GM06990 (cell line): Measurements from ENCODE around the gene VWA1.
"Not testable (repeated sequence)": the region's sequence is repeated elsewhere in the genome, so short reads cannot be mapped to it uniquely, and the experiment has no call there.

Experiments
- DNase-seq: peaks from one replicate; pipeline ENCODE4 v3.0.0-alpha.2; 2011; ENCODE audit not compliant: insufficient read length; ENCODE audit errors: extremely low read depth
- H3K27me3 ChIP-seq: replicated peaks from 2 replicates; pipeline ENCODE4 v1.6.0; 2011; ENCODE audit warnings: low read length; ENCODE audit not compliant: control insufficient read depth, insufficient read depth
- H3K36me3 ChIP-seq: 2 replicates; pipeline ENCODE4 v1.5.1; 2011; ENCODE audit warnings: low read length; ENCODE audit not compliant: control insufficient read depth, insufficient read depth
- H3K4me3 ChIP-seq: replicated peaks from 2 replicates; pipeline ENCODE4 v1.5.1; 2011; ENCODE audit warnings: low read depth, mild to moderate bottlenecking, control low read depth, low read length
- CTCF ChIP-seq: IDR thresholded peaks from 2 replicates; pipeline ENCODE4 v1.5.1; 2011; ENCODE audit warnings: low read length, control low read depth, mild to moderate bottlenecking, inconsistent platforms; ENCODE audit not compliant: insufficient read depth, poor library complexity, severe bottlenecking

The VWA1 gene

DNA sequence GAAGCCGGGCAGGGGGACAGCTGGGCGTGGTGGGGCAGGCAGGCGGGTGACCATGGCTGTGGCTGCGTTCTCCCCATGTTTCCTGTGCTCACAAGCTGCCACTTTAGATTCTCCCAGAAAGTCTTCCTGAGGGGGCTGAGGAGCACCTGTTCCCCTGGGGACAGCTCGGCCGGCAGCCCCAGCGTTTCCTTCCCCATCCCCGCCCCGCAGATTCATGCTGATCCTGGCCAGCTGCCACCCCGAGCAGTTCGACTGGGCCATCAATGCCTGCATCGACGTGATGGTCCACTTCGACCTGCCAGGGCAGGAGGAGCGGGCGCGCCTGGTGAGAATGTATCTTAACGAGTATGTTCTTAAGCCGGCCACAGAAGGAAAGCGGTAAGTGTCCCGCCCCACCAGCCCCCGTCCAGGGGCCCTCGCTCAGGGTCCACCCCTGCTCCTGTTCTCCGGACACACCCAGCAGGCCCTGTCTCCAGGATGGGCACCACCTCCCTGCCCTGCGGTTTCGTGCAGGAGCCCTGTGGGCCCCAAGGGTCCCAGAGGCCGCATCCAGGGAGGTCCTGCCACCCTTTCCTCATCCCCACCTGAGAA is 25.1 kb downstream of the VWA1 start:
- TF ChIP-seq CTCF = no peak
- Histone ChIP-seq H3K36me3 (no peaks in the 10 kb centered on the region), H3K4me3 (no peak overlapping the region), H3K27me3 (no peaks in the 10 kb centered on the region)
- DNase-seq = no peak

DNA sequence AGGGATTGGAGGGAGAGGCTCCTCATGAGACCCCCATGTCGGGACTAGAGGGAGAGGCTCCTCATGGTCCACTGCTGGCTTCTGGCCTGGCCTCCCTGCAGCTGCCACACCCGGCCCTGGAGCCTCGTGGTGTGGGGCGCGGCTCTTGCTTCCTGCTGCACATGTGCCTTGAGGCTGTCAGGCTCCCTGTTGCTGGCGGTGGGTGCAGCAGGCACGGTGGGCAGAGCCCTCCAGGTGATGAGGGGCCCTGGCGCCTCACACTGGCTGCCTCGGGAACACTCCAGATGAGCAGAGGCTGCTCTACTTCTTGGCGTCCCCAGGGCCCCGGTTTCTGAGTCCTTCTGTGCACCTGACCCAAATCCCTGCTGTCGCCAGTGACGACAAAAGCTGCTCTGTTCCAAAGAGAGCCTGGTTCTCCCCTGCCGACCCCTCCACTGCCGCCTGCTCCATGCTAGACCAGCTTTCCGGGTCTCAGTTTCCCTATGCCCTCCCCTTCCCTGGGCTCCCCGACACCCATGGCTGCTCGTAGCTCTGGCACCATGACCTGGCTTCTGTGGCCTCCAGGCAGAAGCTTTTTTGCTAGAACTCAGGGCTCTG is 26.3 kb downstream of the VWA1 start:
- H3K4me3 ChIP-seq = peak overlapping the region; percentile 61
- no peak for DNase-seq
- no peaks in the 10 kb centered on the region for H3K27me3 ChIP-seq
- no peaks in the 10 kb centered on the region for H3K36me3 ChIP-seq
- TF ChIP-seq CTCF = no peak

GRCh38 chr1:1462318-1462966 is 27.0 kb downstream of the VWA1 start:
- Histone ChIP-seq H3K36me3 (no peaks in the 10 kb centered on the region), H3K27me3 (no peaks in the 10 kb centered on the region), H3K4me3 (peak overlapping the region; percentile 61)
- peak; percentile 45 for DNase-seq
- no peak for TF ChIP-seq CTCF

DNA sequence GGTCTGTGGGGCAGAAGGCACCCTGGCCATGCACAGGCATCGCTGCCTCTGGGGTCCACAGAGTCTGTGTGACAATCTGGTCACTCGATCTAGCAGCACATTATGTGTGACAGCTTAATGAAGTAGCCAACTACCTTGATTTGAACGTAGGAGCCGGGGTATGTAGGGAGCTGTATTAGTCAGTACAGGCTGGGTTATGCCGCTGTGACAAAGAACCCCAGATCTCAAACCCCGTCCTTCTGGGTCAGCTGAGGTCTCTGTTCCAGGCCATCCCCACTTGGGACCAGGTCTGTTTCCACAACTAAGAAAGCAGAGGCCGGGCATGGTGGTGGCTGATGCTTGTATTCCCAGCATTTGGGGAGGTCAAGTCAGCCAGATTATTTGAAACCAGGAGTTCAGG is 27.8 kb downstream of the VWA1 start:
- peak overlapping the region; percentile 61 for H3K4me3 ChIP-seq
- no peak for TF ChIP-seq CTCF
- H3K27me3 ChIP-seq = no peaks in the 10 kb centered on the region
- DNase-seq = no peak
- H3K36me3 ChIP-seq = no peaks in the 10 kb centered on the region

DNA sequence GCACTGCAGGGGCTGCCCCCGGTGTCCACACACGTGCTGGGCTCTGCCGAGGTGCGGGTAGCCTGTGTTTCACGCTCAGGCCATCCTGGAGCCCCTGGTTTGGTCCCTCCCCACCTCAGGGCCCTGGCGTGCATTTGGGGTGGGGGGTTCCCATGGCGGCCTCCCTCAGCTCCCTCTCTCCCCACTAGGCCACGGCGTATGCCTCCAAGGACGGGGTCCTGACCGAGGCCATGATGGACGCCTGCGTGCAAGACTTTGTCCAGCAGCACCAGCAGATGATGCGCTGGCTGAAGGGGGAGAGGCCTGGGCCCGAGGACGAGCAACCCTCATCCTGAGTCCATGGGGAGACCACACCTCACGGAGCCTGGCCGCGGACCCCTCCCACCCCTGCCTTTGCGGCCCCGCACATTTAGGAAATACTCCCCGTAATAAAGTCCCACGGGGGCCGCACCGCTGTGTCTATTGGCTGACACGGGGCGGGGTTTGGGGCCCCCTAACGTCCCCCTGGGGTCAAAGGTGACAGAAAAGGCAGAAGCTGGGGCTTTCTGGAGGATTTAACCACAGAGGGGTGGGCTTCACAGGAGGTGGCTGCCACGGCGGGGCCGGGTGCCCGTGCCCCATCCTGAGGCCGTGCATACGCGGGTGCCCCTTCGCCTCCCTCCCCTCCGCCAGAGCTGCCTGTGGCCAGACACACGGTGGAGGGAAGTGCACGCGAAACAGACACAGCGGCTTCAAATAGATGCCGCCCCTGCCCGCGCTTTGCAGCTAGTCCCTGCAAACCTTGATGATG is 32.9 kb downstream of the VWA1 start:
- not testable (repeated sequence) for DNase-seq, H3K36me3 ChIP-seq, H3K27me3 ChIP-seq, H3K4me3 ChIP-seq

DNA sequence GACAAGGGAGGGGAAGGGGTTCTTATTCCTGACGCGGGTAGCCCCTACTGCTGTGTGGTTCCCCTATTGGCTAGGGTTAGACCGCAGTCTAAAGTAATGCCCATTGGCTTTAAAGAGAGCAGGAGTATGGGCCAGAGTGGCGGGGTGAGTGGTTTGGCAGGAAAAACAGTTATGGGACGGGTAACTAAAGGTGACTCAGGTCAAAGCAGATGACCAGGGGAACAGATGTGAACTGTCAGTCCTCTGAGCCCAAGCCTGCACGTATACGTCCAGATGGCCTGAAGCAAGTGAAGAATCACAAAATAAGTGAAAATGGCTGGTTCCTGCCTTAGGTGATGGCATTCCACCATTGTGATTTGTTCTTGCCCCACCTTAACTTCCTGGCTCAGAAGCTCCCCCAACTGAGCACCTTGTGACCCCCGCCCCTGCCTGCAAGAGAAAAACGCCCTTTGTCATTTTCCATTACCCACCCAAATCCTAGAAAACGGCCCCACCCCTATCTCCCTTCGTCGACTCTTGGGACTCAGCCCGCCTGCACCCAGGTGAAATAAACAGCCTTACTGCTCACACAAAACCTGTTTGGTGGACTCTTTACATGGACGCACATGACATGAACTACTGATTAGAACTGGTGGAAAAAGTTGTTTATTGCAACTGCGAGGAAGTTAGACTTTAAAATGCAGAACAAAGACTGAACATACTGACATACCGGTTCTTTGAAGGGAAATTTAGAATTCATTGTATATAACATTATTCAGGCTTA is 35.3 kb downstream of the VWA1 start:
- DNase-seq = no peak
- TF ChIP-seq CTCF = no peak
- Histone ChIP-seq H3K36me3 (no peaks in the 10 kb centered on the region), H3K4me3 (peak overlapping the region; percentile 91), H3K27me3 (no peaks in the 10 kb centered on the region)
